WTC11 (cell line): ENCODE measurements around the gene SMOC1. TPM values are rescaled to one million over a fixed set of nuclear protein-coding genes. Genes with fewer than 3 reads are reported as not detected.

Source experiments
- ATAC-seq: fragments of 200-7000 bp; cut with Tn5 transposase; 2 replicates; pipeline ENCODE4 v1.10.0; 2021; ENCODE audit warnings: mild to moderate bottlenecking, moderate library complexity
- CTCF ChIA-PET: fragments of 300-600 bp; sonication (Branson Sonifier 250); formaldehyde crosslinking; loops from one replicate; lab custom pipeline; 2021; ENCODE audit warnings: antibody characterized with exemption; lab: Charles Lee
- POLR2A ChIA-PET: fragments of 350-600 bp; sonication (Branson Sonifier 250); formaldehyde crosslinking; loops from one replicate; lab custom pipeline; 2021; ENCODE audit warnings: antibody characterized with exemption; lab: Charles Lee
- DNase-seq: peaks from one replicate; pipeline ENCODE4 v3.0.0; 2021; ENCODE audit warnings: low spot score
- H3K27ac Mint-ChIP-seq: 2 replicates; pipeline ENCODE4 v1.8.0; 2021; ENCODE audit warnings: mixed read lengths
- H3K27me3 Mint-ChIP-seq: 2 replicates; pipeline ENCODE4 v1.8.0; 2021; ENCODE audit warnings: low read depth, mild to moderate bottlenecking, moderate library complexity, mixed read lengths
- H3K36me3 Mint-ChIP-seq: 2 replicates; pipeline ENCODE4 v1.8.0; 2021; ENCODE audit warnings: mixed read lengths
- H3K4me1 Mint-ChIP-seq: 2 replicates; pipeline ENCODE4 v1.8.0; 2022; ENCODE audit warnings: mixed read lengths
- H3K4me3 Mint-ChIP-seq: 2 replicates; pipeline ENCODE4 v1.8.0; 2021; ENCODE audit warnings: mild to moderate bottlenecking, moderate library complexity, mixed read lengths
- H3K9me3 Mint-ChIP-seq: 2 replicates; pipeline ENCODE4 v1.8.0; 2021; ENCODE audit warnings: mixed read lengths
- ATF1 ChIP-seq: sonication (generic); formaldehyde crosslinking; IDR thresholded peaks from 2 replicates; pipeline ENCODE4 v1.8.1; 2023; ENCODE audit warnings: mild to moderate bottlenecking, moderate library complexity, missing genetic modification reagents
- CBFB ChIP-seq: sonication (generic); formaldehyde crosslinking; IDR thresholded peaks from 2 replicates; pipeline ENCODE4 v1.8.1; 2022; ENCODE audit warnings: mild to moderate bottlenecking, low read depth, missing genetic modification reagents
- EMX1 ChIP-seq: fragments of 250-450 bp; sonication (Bioruptor Pico); IDR thresholded peaks from 2 replicates; pipeline ENCODE4 v1.8.0; 2021; ENCODE audit warnings: mild to moderate bottlenecking
- HMGA2 ChIP-seq: fragments of 250-450 bp; sonication (Bioruptor Pico); IDR thresholded peaks from 2 replicates; pipeline ENCODE4 v1.4.0; 2021; ENCODE audit warnings: mild to moderate bottlenecking, moderate library complexity
- SMAD4 ChIP-seq: sonication (generic); formaldehyde crosslinking; IDR thresholded peaks from 2 replicates; pipeline ENCODE4 v1.8.0; 2022; ENCODE audit warnings: mild to moderate bottlenecking, missing genetic modification reagents
- TEAD1 ChIP-seq: sonication (generic); formaldehyde crosslinking; IDR thresholded peaks from 2 replicates; pipeline ENCODE4 v1.8.0; 2022; ENCODE audit warnings: mild to moderate bottlenecking, missing genetic modification reagents
- ZNF219 ChIP-seq: sonication (generic); formaldehyde crosslinking; IDR thresholded peaks from 2 replicates; pipeline ENCODE4 v1.8.0; 2023; ENCODE audit warnings: missing genetic modification reagents, mild to moderate bottlenecking, borderline replicate concordance
- ZNF416 ChIP-seq: fragments of 250-450 bp; sonication (Bioruptor Pico); IDR thresholded peaks from 2 replicates; pipeline ENCODE4 v1.9.0; 2021; ENCODE audit warnings: mild to moderate bottlenecking, inconsistent platforms
- ZNF423 ChIP-seq: fragments of 250-450 bp; sonication (Bioruptor Pico); IDR thresholded peaks from 2 replicates; pipeline ENCODE4 v2.1.2; 2022; ENCODE audit warnings: mild to moderate bottlenecking, moderate library complexity
- ZNF671 ChIP-seq: fragments of 250-450 bp; sonication (Bioruptor Pico); IDR thresholded peaks from 2 replicates; pipeline ENCODE4 v1.8.0; 2021; ENCODE audit warnings: mild to moderate bottlenecking
- total RNA-seq: library from RNA; stranded (reverse); gene quantifications from 3 replicates; pipeline ENCODE4 v1.2.3, GENCODE V29; 2021
- TF ChIP-seq, protein P1 (sequence below): sonication (generic); formaldehyde crosslinking; IDR thresholded peaks from 2 replicates; pipeline ENCODE4 v1.8.1; 2023; ENCODE audit warnings: mild to moderate bottlenecking, missing genetic modification reagents
- TF ChIP-seq, protein P2 (sequence below): sonication (generic); formaldehyde crosslinking; IDR thresholded peaks from 2 replicates; pipeline ENCODE4 v1.8.0; 2022; ENCODE audit warnings: mild to moderate bottlenecking, missing genetic modification reagents
- TF ChIP-seq, protein P3 (sequence below): fragments of 250-450 bp; sonication (Bioruptor Pico); conservative IDR thresholded peaks from 2 replicates; pipeline ENCODE4 v1.9.0; 2021; ENCODE audit warnings: mild to moderate bottlenecking
- TF ChIP-seq, protein P4 (sequence below): sonication (generic); formaldehyde crosslinking; IDR thresholded peaks from 2 replicates; pipeline ENCODE4 v1.8.0; 2023; ENCODE audit warnings: missing genetic modification reagents, mild to moderate bottlenecking, borderline replicate concordance
- TF ChIP-seq, protein P5 (sequence below): sonication (generic); formaldehyde crosslinking; IDR thresholded peaks from 2 replicates; pipeline ENCODE4 v1.8.0; 2022; ENCODE audit warnings: mild to moderate bottlenecking, missing genetic modification reagents
- TF ChIP-seq, protein P6 (sequence below): sonication (generic); formaldehyde crosslinking; IDR thresholded peaks from 2 replicates; pipeline ENCODE4 v1.8.0; 2022; ENCODE audit warnings: mild to moderate bottlenecking, missing genetic modification reagents
- TF ChIP-seq, protein P7 (sequence below): sonication (generic); formaldehyde crosslinking; IDR thresholded peaks from 2 replicates; pipeline ENCODE4 v1.8.1; 2022; ENCODE audit warnings: low read depth, missing genetic modification reagents, borderline replicate concordance
- TF ChIP-seq, protein P8 (sequence below): sonication (generic); formaldehyde crosslinking; IDR thresholded peaks from 2 replicates; pipeline ENCODE4 v1.8.1; 2022; ENCODE audit warnings: low read depth, mild to moderate bottlenecking, moderate library complexity, missing genetic modification reagents, borderline replicate concordance

The SMOC1 gene
- total RNA-seq, 1 experiment from 2014 or later = 1.1 TPM

DNA sequence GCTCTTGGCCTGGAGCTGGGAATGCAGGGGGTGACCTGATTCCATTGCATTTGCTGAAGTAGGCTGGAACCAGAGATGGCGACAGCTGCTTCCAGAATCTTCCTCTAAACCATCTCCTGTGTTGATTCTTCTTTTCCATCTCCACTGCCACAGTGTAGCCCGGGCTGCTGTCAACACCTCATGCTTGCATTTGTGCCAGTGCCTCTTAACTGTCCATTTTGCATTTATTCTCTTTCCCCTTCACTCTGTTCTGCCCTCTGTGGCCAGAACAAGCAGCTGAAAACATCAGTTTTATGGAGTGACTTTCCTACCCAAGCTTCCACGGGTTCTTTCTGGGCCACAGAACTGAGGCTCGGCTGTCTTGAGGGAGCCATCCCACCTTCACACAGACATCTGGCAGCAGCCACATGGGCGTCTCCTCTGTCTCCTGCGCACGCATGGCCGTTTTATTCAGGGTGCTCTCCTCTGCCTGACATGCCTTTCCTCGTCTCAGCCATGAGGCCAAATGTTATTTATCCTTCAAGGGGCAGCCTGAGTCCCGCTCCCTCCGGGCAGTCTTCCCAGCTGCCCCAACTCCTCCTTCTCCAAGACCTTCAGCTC is 51.7 kb downstream of the SMOC1 start (continued):
- TF ChIP-seq, protein P1, sequence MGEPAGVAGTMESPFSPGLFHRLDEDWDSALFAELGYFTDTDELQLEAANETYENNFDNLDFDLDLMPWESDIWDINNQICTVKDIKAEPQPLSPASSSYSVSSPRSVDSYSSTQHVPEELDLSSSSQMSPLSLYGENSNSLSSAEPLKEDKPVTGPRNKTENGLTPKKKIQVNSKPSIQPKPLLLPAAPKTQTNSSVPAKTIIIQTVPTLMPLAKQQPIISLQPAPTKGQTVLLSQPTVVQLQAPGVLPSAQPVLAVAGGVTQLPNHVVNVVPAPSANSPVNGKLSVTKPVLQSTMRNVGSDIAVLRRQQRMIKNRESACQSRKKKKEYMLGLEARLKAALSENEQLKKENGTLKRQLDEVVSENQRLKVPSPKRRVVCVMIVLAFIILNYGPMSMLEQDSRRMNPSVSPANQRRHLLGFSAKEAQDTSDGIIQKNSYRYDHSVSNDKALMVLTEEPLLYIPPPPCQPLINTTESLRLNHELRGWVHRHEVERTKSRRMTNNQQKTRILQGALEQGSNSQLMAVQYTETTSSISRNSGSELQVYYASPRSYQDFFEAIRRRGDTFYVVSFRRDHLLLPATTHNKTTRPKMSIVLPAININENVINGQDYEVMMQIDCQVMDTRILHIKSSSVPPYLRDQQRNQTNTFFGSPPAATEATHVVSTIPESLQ (CRISPR knock-in tag) = no peak
- TF ChIP-seq CBFB (CRISPR knock-in tag) = no peak

DNA sequence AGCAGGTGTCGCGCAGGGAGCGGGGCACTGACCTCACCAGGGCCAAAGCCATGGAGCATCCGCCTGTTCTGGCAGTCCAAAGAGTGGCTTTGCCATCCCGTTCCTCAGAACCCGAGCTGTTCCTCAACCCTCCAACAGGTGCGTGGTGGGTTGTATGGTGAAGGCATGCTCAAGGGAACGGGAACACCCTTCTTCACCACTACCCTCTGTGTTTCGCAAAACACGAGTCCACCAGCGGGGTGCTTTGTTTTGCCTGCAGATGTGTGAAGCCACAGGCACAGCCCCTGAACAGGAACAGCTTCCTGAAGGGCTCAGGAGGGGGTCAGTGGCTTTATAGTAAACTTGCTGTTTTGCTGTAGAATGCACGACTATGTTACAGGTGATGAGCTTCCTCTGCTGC is 52.7 kb downstream of the SMOC1 start:
- peak; percentile 26 for ATAC-seq
- H3K4me1 Mint-ChIP-seq = peaks cover 5% of the 10 kb centered on the region; the same call in 1 of the 2 replicates
- TF ChIP-seq HMGA2 (CRISPR knock-in tag) (no peak), ZNF416 (CRISPR knock-in tag) (no peak), ZNF423 (CRISPR knock-in tag) (no peak), ATF1 (CRISPR knock-in tag) (no peak)
- TF ChIP-seq, protein P2, sequence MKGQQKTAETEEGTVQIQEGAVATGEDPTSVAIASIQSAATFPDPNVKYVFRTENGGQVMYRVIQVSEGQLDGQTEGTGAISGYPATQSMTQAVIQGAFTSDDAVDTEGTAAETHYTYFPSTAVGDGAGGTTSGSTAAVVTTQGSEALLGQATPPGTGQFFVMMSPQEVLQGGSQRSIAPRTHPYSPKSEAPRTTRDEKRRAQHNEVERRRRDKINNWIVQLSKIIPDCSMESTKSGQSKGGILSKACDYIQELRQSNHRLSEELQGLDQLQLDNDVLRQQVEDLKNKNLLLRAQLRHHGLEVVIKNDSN (CRISPR knock-in tag) = no peak
- TF ChIP-seq, protein P3, sequence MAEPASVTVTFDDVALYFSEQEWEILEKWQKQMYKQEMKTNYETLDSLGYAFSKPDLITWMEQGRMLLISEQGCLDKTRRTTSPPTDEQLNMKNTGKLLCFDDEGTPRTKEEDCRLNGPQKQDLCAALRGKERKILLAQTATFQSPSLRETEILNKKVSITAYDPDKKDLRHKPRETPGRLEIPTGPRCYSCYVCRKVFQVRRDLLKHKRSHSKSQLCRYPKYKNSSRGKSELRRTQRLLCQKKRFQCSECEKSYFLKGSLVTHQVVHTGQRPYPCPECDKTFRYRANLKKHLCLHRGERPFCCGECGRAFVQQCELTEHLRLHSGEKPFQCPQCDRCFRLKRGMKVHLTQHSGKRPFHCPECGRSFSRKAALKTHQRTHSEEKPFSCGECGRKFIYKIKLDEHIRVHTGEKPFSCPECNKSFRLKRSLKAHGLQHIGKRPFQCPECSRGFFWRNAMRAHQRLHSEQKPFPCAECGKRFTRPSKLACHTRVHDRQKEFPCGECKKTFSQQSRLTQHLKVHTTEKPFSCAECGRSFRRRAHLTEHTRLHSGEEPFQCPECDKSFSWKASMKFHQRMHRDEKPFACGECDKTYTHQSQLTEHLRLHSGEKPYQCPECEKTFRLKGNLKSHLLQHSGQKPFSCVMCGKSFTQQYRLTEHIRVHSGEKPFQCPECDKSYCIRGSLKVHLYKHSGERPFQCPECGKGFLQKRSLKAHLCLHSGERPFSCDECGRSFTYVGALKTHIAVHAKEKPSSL = no peak
- TF ChIP-seq, protein P4, sequence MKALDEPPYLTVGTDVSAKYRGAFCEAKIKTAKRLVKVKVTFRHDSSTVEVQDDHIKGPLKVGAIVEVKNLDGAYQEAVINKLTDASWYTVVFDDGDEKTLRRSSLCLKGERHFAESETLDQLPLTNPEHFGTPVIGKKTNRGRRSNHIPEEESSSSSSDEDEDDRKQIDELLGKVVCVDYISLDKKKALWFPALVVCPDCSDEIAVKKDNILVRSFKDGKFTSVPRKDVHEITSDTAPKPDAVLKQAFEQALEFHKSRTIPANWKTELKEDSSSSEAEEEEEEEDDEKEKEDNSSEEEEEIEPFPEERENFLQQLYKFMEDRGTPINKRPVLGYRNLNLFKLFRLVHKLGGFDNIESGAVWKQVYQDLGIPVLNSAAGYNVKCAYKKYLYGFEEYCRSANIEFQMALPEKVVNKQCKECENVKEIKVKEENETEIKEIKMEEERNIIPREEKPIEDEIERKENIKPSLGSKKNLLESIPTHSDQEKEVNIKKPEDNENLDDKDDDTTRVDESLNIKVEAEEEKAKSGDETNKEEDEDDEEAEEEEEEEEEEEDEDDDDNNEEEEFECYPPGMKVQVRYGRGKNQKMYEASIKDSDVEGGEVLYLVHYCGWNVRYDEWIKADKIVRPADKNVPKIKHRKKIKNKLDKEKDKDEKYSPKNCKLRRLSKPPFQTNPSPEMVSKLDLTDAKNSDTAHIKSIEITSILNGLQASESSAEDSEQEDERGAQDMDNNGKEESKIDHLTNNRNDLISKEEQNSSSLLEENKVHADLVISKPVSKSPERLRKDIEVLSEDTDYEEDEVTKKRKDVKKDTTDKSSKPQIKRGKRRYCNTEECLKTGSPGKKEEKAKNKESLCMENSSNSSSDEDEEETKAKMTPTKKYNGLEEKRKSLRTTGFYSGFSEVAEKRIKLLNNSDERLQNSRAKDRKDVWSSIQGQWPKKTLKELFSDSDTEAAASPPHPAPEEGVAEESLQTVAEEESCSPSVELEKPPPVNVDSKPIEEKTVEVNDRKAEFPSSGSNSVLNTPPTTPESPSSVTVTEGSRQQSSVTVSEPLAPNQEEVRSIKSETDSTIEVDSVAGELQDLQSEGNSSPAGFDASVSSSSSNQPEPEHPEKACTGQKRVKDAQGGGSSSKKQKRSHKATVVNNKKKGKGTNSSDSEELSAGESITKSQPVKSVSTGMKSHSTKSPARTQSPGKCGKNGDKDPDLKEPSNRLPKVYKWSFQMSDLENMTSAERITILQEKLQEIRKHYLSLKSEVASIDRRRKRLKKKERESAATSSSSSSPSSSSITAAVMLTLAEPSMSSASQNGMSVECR = no peak
- H3K9me3 Mint-ChIP-seq = no peaks in the 10 kb centered on the region
- H3K36me3 Mint-ChIP-seq = no peaks in the 10 kb centered on the region
- CTCF ChIA-PET = interaction anchor here (0.6 to 1.7 kb wide), 3 partner anchors 96 to 237 kb away, joined by 3 to 4 read pairs (median 4); no protein-coding TSS in a partner anchor
- no peak overlapping the region for H3K4me3 Mint-ChIP-seq
- H3K27me3 Mint-ChIP-seq = no peaks in the 10 kb centered on the region
- POLR2A ChIA-PET = no interaction called here
- H3K27ac Mint-ChIP-seq = no peak overlapping the region
- DNase-seq = no peak

DNA sequence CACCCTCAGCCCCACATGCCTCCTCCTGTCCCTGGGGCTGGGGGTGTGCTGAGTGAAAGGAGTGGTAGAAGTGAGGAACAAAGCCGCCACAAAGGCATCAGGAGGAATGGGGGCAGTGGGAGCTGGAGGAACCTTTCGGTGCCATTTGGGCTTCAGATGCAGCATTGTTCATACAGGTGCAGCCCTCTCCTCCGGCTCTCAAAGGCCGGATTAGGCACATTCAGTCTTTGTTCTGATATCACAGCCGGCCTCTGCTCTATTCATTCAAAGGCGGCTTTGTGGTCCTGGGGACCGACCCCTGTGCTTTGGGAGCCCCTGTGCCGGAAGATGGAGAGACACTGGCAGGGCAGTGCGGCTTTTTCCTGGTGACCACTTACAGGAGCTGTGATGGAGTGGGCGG is 53.2 kb downstream of the SMOC1 start:
- Mint-ChIP-seq H3K27me3 (no peaks in the 10 kb centered on the region), H3K4me1 (peaks cover 5% of the 10 kb centered on the region; the same call in 1 of the 2 replicates), H3K4me3 (no peak overlapping the region), H3K9me3 (no peaks in the 10 kb centered on the region), H3K27ac (no peak overlapping the region), H3K36me3 (no peaks in the 10 kb centered on the region)
- ATAC-seq (peak; percentile 20), DNase-seq (no peak)
- ChIA-PET POLR2A (no interaction called here), CTCF (interaction anchor here (1.0 to 1.7 kb wide), 2 partner anchors 96 to 142 kb away, joined by 4 read pairs; no protein-coding TSS in a partner anchor)
- TF ChIP-seq, protein P5, sequence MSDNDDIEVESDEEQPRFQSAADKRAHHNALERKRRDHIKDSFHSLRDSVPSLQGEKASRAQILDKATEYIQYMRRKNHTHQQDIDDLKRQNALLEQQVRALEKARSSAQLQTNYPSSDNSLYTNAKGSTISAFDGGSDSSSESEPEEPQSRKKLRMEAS (CRISPR knock-in tag) = no peak
- TF ChIP-seq, protein P6, sequence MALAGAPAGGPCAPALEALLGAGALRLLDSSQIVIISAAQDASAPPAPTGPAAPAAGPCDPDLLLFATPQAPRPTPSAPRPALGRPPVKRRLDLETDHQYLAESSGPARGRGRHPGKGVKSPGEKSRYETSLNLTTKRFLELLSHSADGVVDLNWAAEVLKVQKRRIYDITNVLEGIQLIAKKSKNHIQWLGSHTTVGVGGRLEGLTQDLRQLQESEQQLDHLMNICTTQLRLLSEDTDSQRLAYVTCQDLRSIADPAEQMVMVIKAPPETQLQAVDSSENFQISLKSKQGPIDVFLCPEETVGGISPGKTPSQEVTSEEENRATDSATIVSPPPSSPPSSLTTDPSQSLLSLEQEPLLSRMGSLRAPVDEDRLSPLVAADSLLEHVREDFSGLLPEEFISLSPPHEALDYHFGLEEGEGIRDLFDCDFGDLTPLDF (CRISPR knock-in tag) = no peak
- TF ChIP-seq ZNF671 (CRISPR knock-in tag) (no peak), SMAD4 (CRISPR knock-in tag) (no peak), TEAD1 (CRISPR knock-in tag) (no peak), EMX1 (no peak), ZNF219 (CRISPR knock-in tag) (no peak)
- TF ChIP-seq, protein P7, sequence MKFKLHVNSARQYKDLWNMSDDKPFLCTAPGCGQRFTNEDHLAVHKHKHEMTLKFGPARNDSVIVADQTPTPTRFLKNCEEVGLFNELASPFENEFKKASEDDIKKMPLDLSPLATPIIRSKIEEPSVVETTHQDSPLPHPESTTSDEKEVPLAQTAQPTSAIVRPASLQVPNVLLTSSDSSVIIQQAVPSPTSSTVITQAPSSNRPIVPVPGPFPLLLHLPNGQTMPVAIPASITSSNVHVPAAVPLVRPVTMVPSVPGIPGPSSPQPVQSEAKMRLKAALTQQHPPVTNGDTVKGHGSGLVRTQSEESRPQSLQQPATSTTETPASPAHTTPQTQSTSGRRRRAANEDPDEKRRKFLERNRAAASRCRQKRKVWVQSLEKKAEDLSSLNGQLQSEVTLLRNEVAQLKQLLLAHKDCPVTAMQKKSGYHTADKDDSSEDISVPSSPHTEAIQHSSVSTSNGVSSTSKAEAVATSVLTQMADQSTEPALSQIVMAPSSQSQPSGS = no peak
- TF ChIP-seq, protein P8, sequence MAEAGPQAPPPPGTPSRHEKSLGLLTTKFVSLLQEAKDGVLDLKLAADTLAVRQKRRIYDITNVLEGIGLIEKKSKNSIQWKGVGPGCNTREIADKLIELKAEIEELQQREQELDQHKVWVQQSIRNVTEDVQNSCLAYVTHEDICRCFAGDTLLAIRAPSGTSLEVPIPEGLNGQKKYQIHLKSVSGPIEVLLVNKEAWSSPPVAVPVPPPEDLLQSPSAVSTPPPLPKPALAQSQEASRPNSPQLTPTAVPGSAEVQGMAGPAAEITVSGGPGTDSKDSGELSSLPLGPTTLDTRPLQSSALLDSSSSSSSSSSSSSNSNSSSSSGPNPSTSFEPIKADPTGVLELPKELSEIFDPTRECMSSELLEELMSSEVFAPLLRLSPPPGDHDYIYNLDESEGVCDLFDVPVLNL (CRISPR knock-in tag) = no peak
